SHP77 (cell line): ENCODE measurements around the gene UNCX.
"Not testable (repeated sequence)": the region's sequence is repeated elsewhere in the genome, so short reads cannot be mapped to it uniquely, and the experiment has no call there.

Experiments
- DNase-seq, 2 experiments: peaks; one replicate each; lab custom pipeline; 2025; lab: John Stamatoyannopoulos, UW

Gene UNCX

GRCh38 chr7:1278543-1278942, 45.9 kb downstream of the UNCX start:
- no peak for DNase-seq

DNA sequence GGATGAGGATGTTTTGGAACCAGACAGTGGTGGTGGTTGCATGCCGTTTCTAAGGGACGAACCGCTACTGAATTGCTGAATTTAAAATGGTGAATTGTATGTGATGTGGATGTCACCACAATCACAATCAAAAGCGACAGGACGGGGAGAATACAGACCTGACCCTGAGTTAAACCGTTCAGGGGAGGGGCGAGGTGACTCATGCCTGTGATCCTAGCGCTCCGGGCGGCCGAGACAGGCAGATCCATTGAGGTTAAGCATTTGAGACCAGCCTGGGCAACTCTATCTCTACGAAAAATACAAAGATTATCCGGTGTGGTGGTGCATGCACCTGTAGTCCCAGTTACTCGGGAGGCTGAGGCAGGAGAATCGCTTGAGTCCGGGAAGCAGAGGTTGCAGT, 46.4 kb downstream of the UNCX start:
- DNase-seq: no peak

GRCh38 chr7:1279895-1280294, 47.2 kb downstream of the UNCX start:
- not testable (repeated sequence) for DNase-seq

DNA sequence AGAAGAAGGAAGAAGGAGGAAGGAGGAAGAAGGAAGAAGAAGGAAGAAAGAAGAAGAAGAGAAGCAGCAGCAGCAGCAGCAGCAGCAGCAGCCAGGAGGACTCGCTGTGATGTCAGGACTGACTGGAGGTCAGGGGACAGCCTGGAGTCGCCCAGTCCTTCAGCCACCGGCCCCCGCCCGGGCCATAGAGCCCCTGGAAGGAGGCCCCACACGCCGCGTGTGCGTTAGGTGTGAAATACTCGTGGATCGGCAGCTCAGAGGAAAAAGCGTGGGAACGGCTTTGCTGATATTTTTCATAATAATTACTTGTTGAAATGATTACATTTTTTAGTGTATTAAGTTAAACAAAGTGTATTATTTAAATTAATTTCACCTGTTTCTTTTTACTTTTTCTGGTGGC, 48.4 kb downstream of the UNCX start:
- DNase-seq: no peak

DNA sequence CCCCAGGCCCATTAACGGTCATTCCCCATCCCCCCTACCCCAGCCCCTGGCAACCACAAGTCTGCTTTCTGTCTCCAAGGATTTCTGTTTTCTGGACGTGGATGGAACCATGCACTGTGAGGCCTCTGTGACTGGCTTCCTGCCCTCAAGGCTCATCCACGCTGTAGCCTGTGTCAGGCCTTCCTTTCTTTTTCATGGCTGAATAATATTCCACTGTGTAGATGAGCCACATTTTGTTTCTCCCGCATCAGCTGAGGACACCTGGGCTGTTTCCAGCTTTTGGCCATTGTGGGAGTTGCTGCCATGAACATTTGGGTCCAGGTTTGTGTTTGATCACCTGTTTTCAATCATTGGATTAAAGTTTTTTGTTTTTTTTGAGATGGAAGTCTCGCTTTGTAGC, 50.0 kb downstream of the UNCX start:
- no peak for DNase-seq

GRCh38 chr7:1283337-1283736, 50.7 kb downstream of the UNCX start:
- no peak for DNase-seq

DNA sequence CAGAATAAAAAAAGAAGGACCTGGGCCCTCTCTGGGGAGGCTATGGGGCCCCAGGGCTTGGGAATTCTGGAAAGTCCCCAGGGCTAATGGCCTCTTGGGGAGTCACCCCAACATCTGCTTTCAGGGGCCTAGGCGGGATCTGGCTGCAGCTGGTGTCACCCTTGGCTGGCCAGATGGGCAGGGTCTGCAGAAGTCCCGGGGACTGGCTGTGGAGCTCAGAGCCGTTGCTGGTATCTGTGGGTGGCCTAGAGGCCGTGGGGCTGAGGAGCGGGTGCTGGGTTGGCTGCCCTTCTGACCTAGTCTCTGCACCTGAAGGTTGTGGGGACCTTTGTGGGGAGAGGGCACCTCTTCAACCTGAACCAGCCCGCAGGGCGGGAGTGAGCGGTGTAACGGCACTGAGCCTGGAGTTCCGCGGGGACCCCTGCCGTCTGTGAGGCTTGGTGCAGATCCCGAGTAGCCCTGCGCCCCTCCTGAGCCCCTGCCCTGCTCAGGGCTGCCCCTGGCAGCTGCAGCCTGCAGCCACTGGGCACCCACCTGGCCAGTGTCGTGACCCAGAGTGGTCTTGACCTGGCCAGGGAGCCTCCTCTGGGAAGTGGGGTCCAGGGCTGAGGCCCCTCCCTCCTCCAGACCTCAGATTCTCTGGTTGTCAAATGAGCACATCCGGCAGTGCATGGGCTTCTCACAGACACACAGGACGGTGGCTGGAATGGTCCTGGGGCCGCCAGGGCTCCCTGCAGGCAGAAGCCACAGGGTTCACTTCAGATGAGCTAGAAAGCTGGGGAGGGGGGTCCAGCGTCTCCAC, 51.5 kb downstream of the UNCX start:
- DNase-seq: no peak

DNA sequence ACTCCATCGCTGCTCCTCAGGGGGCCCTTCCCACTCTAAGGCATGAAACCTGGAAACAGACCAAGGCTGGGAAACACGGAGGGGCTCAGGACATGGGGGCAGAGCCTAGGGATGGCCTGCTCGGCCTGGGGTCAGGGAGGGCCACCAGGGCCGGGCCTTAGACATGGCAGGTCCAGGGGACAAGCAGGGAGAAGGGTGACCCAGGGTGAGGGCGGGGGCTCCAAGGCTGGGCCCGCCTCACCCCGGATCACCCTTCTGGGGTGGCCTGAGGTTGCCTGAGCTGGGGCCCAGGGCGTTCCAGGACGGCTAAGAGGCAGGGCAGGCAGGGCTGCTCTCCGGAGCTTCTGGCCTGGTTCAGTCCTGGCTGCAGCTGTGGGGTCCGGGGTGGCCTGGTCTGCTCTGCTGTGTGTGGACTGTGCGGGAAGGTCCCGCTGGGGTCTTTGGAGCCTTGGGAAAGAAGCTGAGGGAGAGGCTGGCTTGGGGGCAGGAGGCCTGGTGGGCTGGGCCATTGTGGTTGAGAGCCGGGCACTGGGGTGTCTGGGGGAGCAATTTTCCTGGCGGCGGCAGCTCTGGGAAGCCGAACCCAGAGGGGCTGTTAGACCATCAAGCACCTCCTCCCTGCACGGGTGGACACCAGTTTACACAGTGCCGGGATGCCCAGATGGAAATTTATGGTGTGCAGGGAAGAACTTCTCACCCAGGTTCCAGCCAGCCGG, 52.2 kb downstream of the UNCX start:
- no peak for DNase-seq

- DNase-seq: no peak
These were observed 53.1 kb downstream of the UNCX start for GRCh38 chr7:1285556-1286301.
